ENCODE measurements around the gene SNX20.

The SNX20 gene

DNA sequence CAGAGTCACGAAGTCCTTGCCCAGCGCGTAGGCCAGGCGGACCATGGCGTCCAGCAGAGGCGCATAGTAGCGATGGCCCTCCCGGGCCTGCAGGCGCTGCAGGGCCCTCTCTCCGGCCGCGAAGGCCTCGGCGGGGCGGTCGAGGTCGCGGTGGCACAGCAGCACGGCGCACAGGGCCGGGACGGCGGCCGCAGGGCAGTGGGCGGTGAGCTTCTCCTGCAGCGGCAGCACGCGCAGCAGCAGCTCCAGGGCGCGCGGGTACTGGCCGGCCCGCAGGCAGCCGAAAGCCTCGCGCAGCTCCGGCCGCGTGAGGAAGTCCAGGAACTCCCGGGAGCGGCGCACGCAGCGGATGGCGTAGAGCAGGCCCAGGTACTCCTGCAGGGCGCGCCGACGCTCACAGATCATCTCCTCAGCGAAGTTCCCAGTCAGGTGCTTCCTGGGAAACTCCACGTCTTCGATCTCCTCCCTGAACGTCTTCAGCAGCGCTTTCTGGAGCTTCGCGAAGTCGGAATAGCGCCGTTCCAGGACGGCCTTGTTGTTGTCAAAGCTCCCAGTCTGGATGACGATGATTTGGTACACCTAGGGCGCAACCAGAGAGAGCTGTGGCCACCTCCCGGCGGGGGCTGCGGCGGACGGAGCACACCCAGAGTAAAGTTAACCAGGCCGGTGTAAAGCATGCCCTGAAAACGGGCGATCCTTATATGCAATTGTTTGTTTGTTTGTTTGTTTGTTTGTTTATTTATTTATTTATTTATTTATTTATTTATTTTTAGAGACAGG lies 7.4 kb downstream of the SNX20 start:
- Histone ChIP-seq H4K20me1 (0 out of 2 replicates have a peak, but pooled peaks cover 13% of the 10 kb centered on the region), H3K4me3 (0 out of 2 replicates have a peak overlapping the region, but pooled peaks have one; percentile 22), H3K4me2 (no peak overlapping the region), H3K4me1 (peaks cover 17% of the 10 kb centered on the region), H3K27me3 (no peaks in the 10 kb centered on the region), H3K9me3 (peaks cover 34% of the 10 kb centered on the region), H3K27ac (no peak overlapping the region), H3K9ac (no peak overlapping the region), H3K36me3 (peaks cover 83% of the 10 kb centered on the region)
- no peak for TF ChIP-seq Cebpa-rat (IDR thresholded peaks at IDR 0.05)

DNA sequence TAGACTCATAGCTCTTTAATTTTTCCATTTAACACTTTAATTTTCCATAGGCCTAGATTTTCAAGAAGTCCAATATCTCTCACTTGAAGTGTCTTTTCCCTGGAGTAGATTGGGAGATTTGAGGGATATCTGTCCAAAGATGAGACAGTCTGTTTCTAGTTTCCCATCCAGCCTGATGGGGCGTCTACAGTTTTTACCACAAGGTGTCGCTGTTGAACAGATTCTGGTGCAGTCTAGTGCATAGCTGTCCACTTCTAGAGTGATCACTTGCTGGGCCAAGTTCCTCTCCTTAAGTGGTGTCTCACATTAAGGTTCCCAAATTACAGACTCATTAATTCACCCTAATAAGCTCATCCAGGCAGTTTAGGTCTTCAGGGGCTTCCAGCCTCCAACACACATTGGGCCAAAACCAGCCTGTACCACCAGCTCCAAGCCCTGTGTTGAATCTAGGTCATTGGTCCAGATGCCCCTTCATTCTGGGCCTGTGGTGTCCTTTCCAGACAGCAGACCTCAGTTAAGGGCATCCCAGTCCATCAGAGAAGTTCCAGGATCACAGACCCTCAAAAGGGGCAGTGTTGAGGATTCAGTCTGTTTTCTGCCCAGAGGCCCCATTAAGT lies 9.4 kb downstream of the SNX20 start:
- Histone ChIP-seq H3K4me1 (peaks cover 36% of the 10 kb centered on the region), H3K9ac (no peak overlapping the region), H3K36me3 (peaks cover 66% of the 10 kb centered on the region), H3K4me3 (peak overlapping the region; percentile 31; the same call in 1 of the 2 replicates), H3K9me3 (peaks cover 34% of the 10 kb centered on the region), H3K27me3 (no peaks in the 10 kb centered on the region), H4K20me1 (no peaks in the 10 kb centered on the region), H3K4me2 (no peak overlapping the region), H3K27ac (no peak overlapping the region)
- no peak for TF ChIP-seq Cebpa-rat (IDR thresholded peaks at IDR 0.05)

DNA sequence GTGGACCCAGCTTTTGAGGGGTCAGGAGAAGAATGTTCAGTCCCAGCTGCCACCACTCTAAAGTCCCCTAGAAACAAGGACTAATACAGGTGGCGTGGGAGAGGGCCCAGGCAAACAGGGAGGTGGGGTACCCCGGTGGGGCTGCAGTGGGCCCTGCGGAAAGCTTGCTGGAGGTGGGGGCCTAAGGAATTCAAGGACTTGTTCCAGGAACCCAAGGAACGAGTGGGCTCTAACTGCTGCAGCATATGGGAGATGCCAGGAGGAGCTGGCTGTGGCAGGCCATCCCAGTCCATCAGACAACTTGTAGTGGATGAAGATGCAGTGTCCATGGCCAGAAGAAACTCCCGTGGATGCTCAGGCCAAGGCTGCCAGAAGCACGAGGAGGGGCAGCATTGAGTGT lies 10.6 kb downstream of the SNX20 start:
- Histone ChIP-seq H3K27me3 (no peaks in the 10 kb centered on the region), H3K27ac (no peak overlapping the region), H3K4me2 (no peak overlapping the region), H3K4me3 (no peak overlapping the region), H3K9me3 (peaks cover 34% of the 10 kb centered on the region), H3K9ac (no peak overlapping the region), H3K36me3 (peaks cover 54% of the 10 kb centered on the region), H4K20me1 (no peaks in the 10 kb centered on the region), H3K4me1 (peaks cover 40% of the 10 kb centered on the region)
- no peak for TF ChIP-seq Cebpa-rat (IDR thresholded peaks at IDR 0.05)

DNA sequence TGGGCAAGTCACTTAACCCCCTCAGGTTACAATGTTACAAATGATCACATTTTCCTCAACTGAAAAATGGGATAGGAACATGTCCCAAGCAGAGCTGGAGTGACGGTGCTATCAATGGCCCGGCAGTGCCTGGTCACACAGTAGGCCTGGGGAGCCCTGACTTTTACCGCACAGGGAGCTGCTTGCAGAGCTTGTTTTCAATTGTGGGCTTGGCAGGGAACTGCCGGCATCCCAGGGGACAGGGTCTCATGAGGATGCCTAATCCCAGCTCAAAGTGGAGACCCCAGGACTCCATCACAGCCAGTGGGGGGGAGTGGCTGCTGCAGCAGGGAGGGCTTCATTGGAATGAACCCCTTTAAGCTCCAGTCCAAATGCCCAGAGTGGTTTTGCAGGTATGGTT lies 11.4 kb downstream of the SNX20 start:
- TF ChIP-seq Cebpa-rat (IDR thresholded peaks at IDR 0.05): no peak
- Histone ChIP-seq H3K4me2 (peak overlapping the region; percentile 26), H3K36me3 (peaks cover 46% of the 10 kb centered on the region), H3K27me3 (no peaks in the 10 kb centered on the region), H3K4me3 (no peak overlapping the region), H3K27ac (0 out of 2 replicates have a peak overlapping the region, but pooled peaks have one; percentile 22), H3K9me3 (peaks cover 34% of the 10 kb centered on the region), H3K4me1 (peaks cover 48% of the 10 kb centered on the region), H3K9ac (no peak overlapping the region), H4K20me1 (no peaks in the 10 kb centered on the region)

DNA sequence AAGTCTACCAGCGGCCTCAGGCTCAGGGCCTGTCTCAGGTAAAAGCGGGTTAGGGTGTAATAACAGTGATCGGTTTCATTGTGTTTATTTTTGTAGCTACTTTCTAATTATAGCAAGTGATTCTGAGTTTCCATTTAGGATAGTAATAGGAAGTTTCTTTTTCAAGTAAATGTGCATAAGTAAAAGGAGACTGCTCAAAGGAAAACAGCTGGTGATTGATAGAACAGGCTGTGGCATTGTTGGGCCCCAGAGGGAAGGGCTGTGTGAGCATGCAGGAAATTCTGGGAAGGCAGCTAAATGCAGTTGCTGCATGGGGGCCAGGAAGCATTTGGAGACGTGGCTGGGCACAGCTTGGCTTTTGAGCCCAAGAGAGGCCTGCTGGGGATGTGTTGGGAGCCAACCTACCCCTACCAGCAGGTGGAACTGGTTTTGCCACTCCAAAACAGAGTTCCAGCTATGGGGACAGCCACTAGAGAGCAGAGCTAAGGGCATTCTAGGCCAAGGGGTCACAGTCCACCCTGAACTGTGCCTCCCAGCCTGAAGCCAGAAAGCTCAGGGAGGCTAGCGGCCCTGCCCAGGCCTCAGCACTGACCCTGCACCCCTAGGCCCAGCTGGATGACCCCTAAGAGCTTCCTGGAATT lies 12.6 kb downstream of the SNX20 start:
- TF ChIP-seq Cebpa-rat (IDR thresholded peaks at IDR 0.05): no peak
- Histone ChIP-seq H3K9ac (peak overlapping the region; percentile 53; the same call in 1 of the 2 replicates), H3K4me2 (peak overlapping the region; percentile 73), H3K4me3 (no peak overlapping the region), H3K36me3 (peaks cover 34% of the 10 kb centered on the region), H3K4me1 (peaks cover 48% of the 10 kb centered on the region), H3K27ac (peak overlapping the region; percentile 71), H4K20me1 (no peaks in the 10 kb centered on the region), H3K9me3 (peaks cover 24% of the 10 kb centered on the region), H3K27me3 (no peaks in the 10 kb centered on the region)

DNA sequence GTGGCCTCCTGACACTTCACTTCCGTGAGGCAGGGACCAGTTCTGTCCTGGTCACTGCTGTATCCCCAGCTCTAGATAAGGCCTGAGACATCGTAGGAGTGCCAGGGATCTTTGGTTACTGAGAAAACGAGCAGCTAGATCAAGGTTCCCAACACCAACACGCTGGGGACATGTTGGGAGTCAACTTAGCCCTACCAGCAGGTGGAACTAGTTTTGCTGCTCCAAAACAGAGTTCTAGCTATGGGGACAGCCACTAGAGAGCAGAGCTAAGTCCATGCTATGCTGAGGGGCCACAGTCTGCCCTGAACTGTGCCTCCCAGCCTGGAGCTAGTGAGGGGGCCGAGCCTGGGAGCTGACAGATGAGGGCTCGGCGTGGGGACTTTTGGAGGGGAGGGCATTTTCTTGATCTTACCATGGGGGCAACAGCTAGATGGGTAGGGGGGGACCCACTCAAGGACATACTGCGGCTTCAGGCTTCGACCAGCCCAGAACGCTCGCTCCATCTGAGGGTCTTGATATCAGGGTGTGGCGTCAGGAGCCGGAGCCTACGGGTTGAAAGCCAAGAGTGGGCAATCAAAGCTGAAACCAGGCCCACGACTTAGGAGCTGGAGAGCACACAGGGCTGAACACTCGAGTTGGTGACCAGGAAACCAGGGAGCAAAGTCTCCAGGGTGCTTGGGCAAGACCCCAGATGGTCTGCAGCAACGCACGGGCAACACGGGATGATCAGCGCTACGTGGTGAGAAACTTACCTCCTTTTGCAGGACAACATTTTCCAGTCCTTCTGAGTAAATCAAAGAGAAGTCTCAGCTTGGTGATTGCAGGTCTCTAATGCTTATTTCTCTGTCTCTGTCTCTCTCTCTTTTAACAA lies 13.4 kb downstream of the SNX20 start:
- peaks cover 48% of the 10 kb centered on the region for H3K4me1 ChIP-seq
- H3K4me3 ChIP-seq: no peak overlapping the region
- peaks cover 16% of the 10 kb centered on the region for H3K9me3 ChIP-seq
- peaks cover 26% of the 10 kb centered on the region for H3K36me3 ChIP-seq
- no peaks in the 10 kb centered on the region for H4K20me1 ChIP-seq
- no peak for TF ChIP-seq Cebpa-rat (IDR thresholded peaks at IDR 0.05)
- H3K27me3 ChIP-seq: no peaks in the 10 kb centered on the region
- H3K4me2 ChIP-seq: peak overlapping the region; percentile 73
- H3K9ac ChIP-seq: no peak overlapping the region
- peak overlapping the region; percentile 71; the same call in 1 of the 2 replicates for H3K27ac ChIP-seq

DNA sequence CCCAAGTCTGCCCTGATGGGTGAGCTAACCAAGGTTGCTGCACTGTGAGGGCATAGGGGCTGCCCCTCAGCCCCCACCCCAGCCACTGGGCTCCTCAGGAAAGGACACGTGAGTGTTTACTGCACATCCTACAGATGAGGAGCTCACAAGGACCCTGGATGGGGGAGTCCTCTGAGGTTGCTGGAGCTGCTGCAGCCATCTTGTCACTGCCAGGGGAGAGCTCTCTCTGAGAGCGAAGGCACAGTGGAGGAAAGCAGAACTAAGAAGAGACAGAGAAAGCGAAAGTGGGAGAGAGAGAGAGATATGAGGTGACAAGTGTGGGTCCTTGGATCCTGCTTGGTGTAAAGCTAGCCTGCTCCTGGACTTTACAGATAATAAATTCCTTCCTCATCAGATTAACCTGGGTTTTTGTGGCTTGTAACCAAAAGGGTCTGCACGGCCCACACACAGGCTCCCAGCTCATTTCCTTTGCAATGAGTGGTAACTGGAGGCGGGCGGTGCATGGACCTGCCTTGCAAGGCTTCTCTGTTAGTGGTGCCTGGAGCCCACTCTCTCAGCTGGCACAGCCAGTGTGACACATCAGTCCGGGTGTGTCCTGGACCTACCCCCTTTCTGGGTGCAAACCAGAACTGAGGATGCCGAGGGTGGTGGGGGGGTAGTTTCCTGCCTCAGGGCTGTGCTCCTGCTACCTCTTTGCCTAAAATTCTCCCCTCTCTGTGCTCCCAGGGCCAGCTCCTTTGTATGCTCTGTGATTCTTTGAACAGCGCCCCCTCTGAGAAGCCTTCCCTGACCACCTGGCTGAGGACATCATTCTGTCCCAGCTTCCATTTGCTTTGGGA lies 14.2 kb downstream of the SNX20 start:
- no peak for TF ChIP-seq Cebpa-rat (IDR thresholded peaks at IDR 0.05)
- H3K4me2 ChIP-seq: peak overlapping the region; percentile 73
- no peak overlapping the region for H3K27ac ChIP-seq
- H3K9me3 ChIP-seq: peaks cover 8% of the 10 kb centered on the region
- 0 out of 2 replicates have a peak overlapping the region, but pooled peaks have one; percentile 16 for H3K9ac ChIP-seq
- H3K27me3 ChIP-seq: no peaks in the 10 kb centered on the region
- H3K4me3 ChIP-seq: no peak overlapping the region
- H3K4me1 ChIP-seq: peaks cover 48% of the 10 kb centered on the region
- H3K36me3 ChIP-seq: peaks cover 18% of the 10 kb centered on the region
- H4K20me1 ChIP-seq: no peaks in the 10 kb centered on the region

DNA sequence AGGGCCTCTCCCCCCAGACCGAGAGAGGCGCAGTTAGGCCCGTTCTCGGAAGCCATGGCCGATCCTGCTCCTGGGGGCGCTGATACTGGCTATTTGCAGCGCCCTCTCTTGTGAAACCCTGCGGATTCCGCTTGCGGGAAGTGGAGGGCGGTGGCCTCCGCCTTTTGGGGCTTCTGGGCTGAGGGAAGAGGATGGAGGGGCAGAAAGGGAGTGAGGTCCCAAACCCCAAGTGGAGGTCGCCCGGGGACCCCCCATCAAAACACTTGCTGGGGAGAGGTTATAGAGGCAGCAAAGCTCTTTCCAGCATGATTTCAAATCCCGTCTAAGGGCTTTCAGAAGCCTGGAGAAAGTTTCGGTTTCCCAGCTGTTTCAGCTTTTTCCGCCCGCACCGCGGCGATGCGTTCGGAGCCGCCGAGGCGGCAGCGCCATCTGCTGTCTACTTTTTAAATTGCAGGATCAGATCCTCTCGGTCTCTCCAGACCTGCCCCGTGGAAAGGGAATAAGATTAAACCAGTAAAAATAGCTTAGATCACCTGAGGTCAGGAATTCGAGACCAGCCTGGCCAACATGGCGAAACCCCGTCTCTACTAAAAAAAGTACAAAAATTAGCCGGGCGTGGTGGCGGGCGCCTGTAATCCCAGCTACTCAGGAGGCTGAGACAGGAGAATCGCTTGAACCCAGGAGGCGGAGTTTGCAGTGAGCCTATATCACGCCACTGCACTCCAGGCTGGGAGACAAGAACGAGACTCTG lies 15.8 kb downstream of the SNX20 start:
- no peaks in the 10 kb centered on the region for H3K9me3 ChIP-seq
- H3K27ac ChIP-seq: peak overlapping the region; percentile 61; the same call in 1 of the 2 replicates
- peak overlapping the region; percentile 57 for H3K9ac ChIP-seq
- peaks cover 4% of the 10 kb centered on the region; the same call in 1 of the 2 replicates for H3K36me3 ChIP-seq
- peak overlapping the region; percentile 61 for H3K4me3 ChIP-seq
- TF ChIP-seq Cebpa-rat (IDR thresholded peaks at IDR 0.05): no peak
- no peaks in the 10 kb centered on the region for H4K20me1 ChIP-seq
- no peaks in the 10 kb centered on the region for H3K27me3 ChIP-seq
- H3K4me2 ChIP-seq: peak overlapping the region; percentile 91
- peaks cover 48% of the 10 kb centered on the region for H3K4me1 ChIP-seq
